HepG2 (cell line): ENCODE measurements around the gene HSCB. TPM values are rescaled to one million over a fixed set of nuclear protein-coding genes. Genes with fewer than 3 reads are reported as not detected.

ENCODE experiments used
- ATF7 ChIP-seq, 2 experiments: fragments of 450-650 bp in 1 of 2; sonication (generic) in 1 of 2; formaldehyde crosslinking in 1 of 2; IDR thresholded peaks; 2 replicates each; pipeline versions ENCODE4 v1.4.0 to v1.6.1; 2016 to 2020; ENCODE audit warnings: antibody characterized with exemption in 1 of 2, mild to moderate bottlenecking in 1 of 2, missing genetic modification reagents in 1 of 2
- DMAP1 ChIP-seq: IDR thresholded peaks from 2 replicates; pipeline ENCODE4 v1.6.1; 2016
- HMG20B ChIP-seq: conservative IDR thresholded peaks from 2 replicates; pipeline ENCODE4 v1.6.1; 2016; ENCODE audit warnings: missing genetic modification reagents, missing compliant biosample characterization
- HNRNPLL ChIP-seq: fragments of 200-400 bp; formaldehyde crosslinking; IDR thresholded peaks from 2 replicates; pipeline ENCODE4 v1.6.1; 2017; ENCODE audit warnings: mild to moderate bottlenecking, low read depth, low read length; ENCODE audit not compliant: poor library complexity, severe bottlenecking
- IRF1 ChIP-seq: sonication (generic); formaldehyde crosslinking; IDR thresholded peaks from 2 replicates; pipeline ENCODE4 v1.4.0; 2020; ENCODE audit warnings: low read depth, mild to moderate bottlenecking, missing genetic modification reagents
- ISL2 ChIP-seq: sonication (generic); formaldehyde crosslinking; IDR thresholded peaks from 2 replicates; pipeline ENCODE4 v1.5.0; 2020; ENCODE audit warnings: missing genetic modification reagents
- PBX2 ChIP-seq: IDR thresholded peaks from 2 replicates; pipeline ENCODE4 v1.6.1; 2016; ENCODE audit warnings: control low read depth
- SIN3B ChIP-seq: fragments of 150-350 bp; IDR thresholded peaks from 2 replicates; pipeline ENCODE4 v1.6.1; 2014; ENCODE audit warnings: low read length
- SNAI1 ChIP-seq: sonication (generic); formaldehyde crosslinking; IDR thresholded peaks from 2 replicates; pipeline ENCODE4 v1.5.0; 2020; ENCODE audit warnings: mild to moderate bottlenecking, missing genetic modification reagents, borderline replicate concordance
- SRF ChIP-seq: IDR thresholded peaks from 2 replicates; pipeline ENCODE4 v1.6.1; 2011; ENCODE audit warnings: mild to moderate bottlenecking, low read depth, low read length, moderate library complexity
- TOE1 ChIP-seq: sonication (generic); formaldehyde crosslinking; IDR thresholded peaks from 2 replicates; pipeline ENCODE4 v1.4.0; 2020; ENCODE audit warnings: mild to moderate bottlenecking, missing genetic modification reagents
- ZNF230 ChIP-seq: sonication (generic); formaldehyde crosslinking; IDR thresholded peaks from 2 replicates; pipeline ENCODE4 v1.4.0; 2020; ENCODE audit warnings: mild to moderate bottlenecking, missing genetic modification reagents
- ZNF260 ChIP-seq: sonication (generic); formaldehyde crosslinking; IDR thresholded peaks from 2 replicates; pipeline ENCODE4 v1.4.0; 2020; ENCODE audit warnings: missing genetic modification reagents, low read depth, mild to moderate bottlenecking, borderline replicate concordance
- ZNF367 ChIP-seq: sonication (generic); formaldehyde crosslinking; IDR thresholded peaks from 2 replicates; pipeline ENCODE4 v1.4.0; 2020; ENCODE audit warnings: missing genetic modification reagents, borderline replicate concordance
- polyA plus RNA-seq, 8 experiments: library from polyadenylated mRNA; depleted of rRNA in 3 of 8; stranded (reverse) in 7 of 8; unstranded in 1 of 8; fragments of >200 nt; fragmentation: Illumina TruSeq in 4 of 8; extraction: Trizol in 4 of 8; gene quantifications; 2 replicates each; pipeline versions ENCODE4 v1.2.1 to v1.2.3, GENCODE V29; 2011 to 2016; ENCODE audit warnings: low read depth in 4 of 8, missing spikeins in 1 of 8, mixed read lengths in 1 of 8; ENCODE audit not compliant: insufficient read depth in 1 of 8
- total RNA-seq, 5 experiments: library from RNA; depleted of rRNA; stranded (reverse); fragments of >200 nt; fragmentation: Illumina TruSeq; extraction: Trizol; gene quantifications; 2 replicates each; pipeline ENCODE4 v1.2.3, GENCODE V29; 2016; ENCODE audit warnings: low read depth in 1 of 5
- TF ChIP-seq, protein P1 (sequence below): sonication (generic); formaldehyde crosslinking; IDR thresholded peaks from 2 replicates; pipeline ENCODE4 v1.5.0; 2020; ENCODE audit warnings: mild to moderate bottlenecking, missing genetic modification reagents, borderline replicate concordance
- TF ChIP-seq, protein P2 (sequence below): sonication (generic); formaldehyde crosslinking; IDR thresholded peaks from 2 replicates; pipeline ENCODE4 v1.8.1; 2023; ENCODE audit warnings: mild to moderate bottlenecking, missing genetic modification reagents, borderline replicate concordance
- TF ChIP-seq, protein P3 (sequence below): sonication (generic); formaldehyde crosslinking; IDR thresholded peaks from 2 replicates; pipeline ENCODE4 v1.4.0; 2020; ENCODE audit warnings: missing genetic modification reagents
- TF ChIP-seq, protein P4 (sequence below), 2 experiments: sonication (generic) in 1 of 2; formaldehyde crosslinking in 1 of 2; IDR thresholded peaks; 2 replicates each; pipeline versions ENCODE4 v1.5.1 to v1.6.1; 2011 to 2020; ENCODE audit warnings: borderline replicate concordance in 1 of 2, low read depth in 1 of 2, low read length in 1 of 2, mild to moderate bottlenecking in 1 of 2, missing genetic modification reagents in 1 of 2, moderate library complexity in 1 of 2

The HSCB gene
- total and polyA plus RNA-seq, 2 of the 13 experiments (the other 11 are each of a cell fraction or from before 2014, with no cell fraction given), result 15.4 to 20.9 TPM

- TF ChIP-seq, protein P1, sequence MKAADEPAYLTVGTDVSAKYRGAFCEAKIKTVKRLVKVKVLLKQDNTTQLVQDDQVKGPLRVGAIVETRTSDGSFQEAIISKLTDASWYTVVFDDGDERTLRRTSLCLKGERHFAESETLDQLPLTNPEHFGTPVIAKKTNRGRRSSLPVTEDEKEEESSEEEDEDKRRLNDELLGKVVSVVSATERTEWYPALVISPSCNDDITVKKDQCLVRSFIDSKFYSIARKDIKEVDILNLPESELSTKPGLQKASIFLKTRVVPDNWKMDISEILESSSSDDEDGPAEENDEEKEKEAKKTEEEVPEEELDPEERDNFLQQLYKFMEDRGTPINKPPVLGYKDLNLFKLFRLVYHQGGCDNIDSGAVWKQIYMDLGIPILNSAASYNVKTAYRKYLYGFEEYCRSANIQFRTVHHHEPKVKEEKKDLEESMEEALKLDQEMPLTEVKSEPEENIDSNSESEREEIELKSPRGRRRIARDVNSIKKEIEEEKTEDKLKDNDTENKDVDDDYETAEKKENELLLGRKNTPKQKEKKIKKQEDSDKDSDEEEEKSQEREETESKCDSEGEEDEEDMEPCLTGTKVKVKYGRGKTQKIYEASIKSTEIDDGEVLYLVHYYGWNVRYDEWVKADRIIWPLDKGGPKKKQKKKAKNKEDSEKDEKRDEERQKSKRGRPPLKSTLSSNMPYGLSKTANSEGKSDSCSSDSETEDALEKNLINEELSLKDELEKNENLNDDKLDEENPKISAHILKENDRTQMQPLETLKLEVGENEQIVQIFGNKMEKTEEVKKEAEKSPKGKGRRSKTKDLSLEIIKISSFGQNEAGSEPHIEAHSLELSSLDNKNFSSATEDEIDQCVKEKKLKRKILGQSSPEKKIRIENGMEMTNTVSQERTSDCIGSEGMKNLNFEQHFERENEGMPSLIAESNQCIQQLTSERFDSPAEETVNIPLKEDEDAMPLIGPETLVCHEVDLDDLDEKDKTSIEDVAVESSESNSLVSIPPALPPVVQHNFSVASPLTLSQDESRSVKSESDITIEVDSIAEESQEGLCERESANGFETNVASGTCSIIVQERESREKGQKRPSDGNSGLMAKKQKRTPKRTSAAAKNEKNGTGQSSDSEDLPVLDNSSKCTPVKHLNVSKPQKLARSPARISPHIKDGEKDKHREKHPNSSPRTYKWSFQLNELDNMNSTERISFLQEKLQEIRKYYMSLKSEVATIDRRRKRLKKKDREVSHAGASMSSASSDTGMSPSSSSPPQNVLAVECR, result no peak; the same call in 1 of the 2 replicates
- TF ChIP-seq HMG20B (CRISPR knock-in tag), result no peak
- TF ChIP-seq DMAP1 (CRISPR knock-in tag), result no peak
- TF ChIP-seq SIN3B, result no peak
- no peak for TF ChIP-seq SRF
- TF ChIP-seq, protein P2, sequence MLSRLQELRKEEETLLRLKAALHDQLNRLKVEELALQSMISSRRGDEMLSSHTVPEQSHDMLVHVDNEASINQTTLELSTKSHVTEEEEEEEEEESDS (CRISPR knock-in tag), result no peak
- no peak for TF ChIP-seq ZNF367
- TF ChIP-seq SNAI1 (CRISPR knock-in tag), result 0 out of 2 replicates have a peak, but pooled peaks have one; percentile 61
- no peak for TF ChIP-seq TOE1 (CRISPR knock-in tag)
- TF ChIP-seq, protein P3, sequence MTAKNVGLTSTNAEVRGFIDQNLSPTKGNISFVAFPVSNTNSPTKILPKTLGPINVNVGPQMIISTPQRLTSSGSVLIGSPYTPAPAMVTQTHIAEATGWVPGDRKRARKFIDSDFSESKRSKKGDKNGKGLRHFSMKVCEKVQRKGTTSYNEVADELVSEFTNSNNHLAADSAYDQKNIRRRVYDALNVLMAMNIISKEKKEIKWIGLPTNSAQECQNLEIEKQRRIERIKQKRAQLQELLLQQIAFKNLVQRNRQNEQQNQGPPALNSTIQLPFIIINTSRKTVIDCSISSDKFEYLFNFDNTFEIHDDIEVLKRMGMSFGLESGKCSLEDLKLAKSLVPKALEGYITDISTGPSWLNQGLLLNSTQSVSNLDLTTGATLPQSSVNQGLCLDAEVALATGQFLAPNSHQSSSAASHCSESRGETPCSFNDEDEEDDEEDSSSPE (CRISPR knock-in tag), result no peak
- TF ChIP-seq ISL2 (CRISPR knock-in tag), result peak; percentile 50
- no peak for TF ChIP-seq IRF1
- TF ChIP-seq HNRNPLL, result no peak
- TF ChIP-seq PBX2, result no peak
- TF ChIP-seq, protein P4, sequence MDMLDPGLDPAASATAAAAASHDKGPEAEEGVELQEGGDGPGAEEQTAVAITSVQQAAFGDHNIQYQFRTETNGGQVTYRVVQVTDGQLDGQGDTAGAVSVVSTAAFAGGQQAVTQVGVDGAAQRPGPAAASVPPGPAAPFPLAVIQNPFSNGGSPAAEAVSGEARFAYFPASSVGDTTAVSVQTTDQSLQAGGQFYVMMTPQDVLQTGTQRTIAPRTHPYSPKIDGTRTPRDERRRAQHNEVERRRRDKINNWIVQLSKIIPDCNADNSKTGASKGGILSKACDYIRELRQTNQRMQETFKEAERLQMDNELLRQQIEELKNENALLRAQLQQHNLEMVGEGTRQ (IDR thresholded peaks at IDR 0.05; ENCODE audit: low read depth, low read length), result no peak
- TF ChIP-seq, protein P4 (CRISPR knock-in tag; IDR thresholded peaks at IDR 0.05; ENCODE audit: borderline replicate concordance), result no peak
- TF ChIP-seq ZNF260, result no peak
- TF ChIP-seq ZNF230 (CRISPR knock-in tag), result no peak
- TF ChIP-seq ATF7 (IDR thresholded peaks at IDR 0.05), result peak; percentile 40
- TF ChIP-seq ATF7 (CRISPR knock-in tag; IDR thresholded peaks at IDR 0.05), result no peak
Observed at GRCh38 chr22:28711820-28712777, 29.7 kb upstream of the HSCB start (continued).
